OCI-LY1 (cell line): Measurements from ENCODE around the gene HPS6.
"Not testable (repeated sequence)": the region's sequence is repeated elsewhere in the genome, so short reads cannot be mapped to it uniquely, and the experiment has no call there.

Source experiments
- H2AFZ ChIP-seq: fragments of 200-600 bp; sonication (generic), shearing (Covaris generic); 2 replicates; pipeline ENCODE4 v1.6.0; 2014; ENCODE audit warnings: antibody characterized with exemption, mild to moderate bottlenecking, low read length
- H3F3A ChIP-seq: fragments of 200-600 bp; sonication (generic), shearing (Covaris generic); 2 replicates; pipeline ENCODE4 v1.6.0; 2014; ENCODE audit warnings: mild to moderate bottlenecking, antibody characterized with exemption, low read length, moderate library complexity; ENCODE audit not compliant: insufficient read depth
- H3K27ac ChIP-seq: fragments of 200-600 bp; sonication (generic); 2 replicates; pipeline ENCODE4 v1.5.1; 2014; ENCODE audit warnings: low read length, mixed run types, mild to moderate bottlenecking, low read depth; ENCODE audit not compliant: poor library complexity, severe bottlenecking
- H3K27me3 ChIP-seq: fragments of 200-600 bp; sonication (generic); 2 replicates; pipeline ENCODE4 v1.6.0; 2014; ENCODE audit warnings: antibody characterized with exemption, mild to moderate bottlenecking, low read length, moderate library complexity; ENCODE audit not compliant: insufficient read depth
- H3K36me3 ChIP-seq: fragments of 200-600 bp; sonication (generic); 2 replicates; pipeline ENCODE4 v1.6.1; 2014; ENCODE audit warnings: mild to moderate bottlenecking, antibody characterized with exemption, low read length, moderate library complexity, mixed read lengths; ENCODE audit not compliant: insufficient read depth
- H3K4me1 ChIP-seq: fragments of 200-600 bp; sonication (generic); 2 replicates; pipeline ENCODE4 v1.5.1; 2014; ENCODE audit warnings: mild to moderate bottlenecking, low read length, moderate library complexity; ENCODE audit not compliant: insufficient read depth, severe bottlenecking
- H3K4me2 ChIP-seq: fragments of 200-600 bp; sonication (generic), shearing (Covaris generic); 2 replicates; pipeline ENCODE4 v1.6.1; 2014; ENCODE audit warnings: low read length
- H3K4me3 ChIP-seq: fragments of 200-600 bp; sonication (generic); 2 replicates; pipeline ENCODE4 v1.5.1; 2014; ENCODE audit warnings: low read length, low read depth, mild to moderate bottlenecking, mixed read lengths; ENCODE audit not compliant: poor library complexity, severe bottlenecking
- H3K79me2 ChIP-seq: fragments of 200-600 bp; shearing (Covaris generic); 2 replicates; pipeline ENCODE4 v1.6.1; 2016; ENCODE audit warnings: mixed run types, low read length, mixed read lengths; ENCODE audit not compliant: insufficient read depth
- H3K9ac ChIP-seq: fragments of 200-600 bp; sonication (generic), shearing (Covaris generic); 2 replicates; pipeline ENCODE4 v1.6.1; 2014; ENCODE audit warnings: mild to moderate bottlenecking, low read length, mixed read lengths
- H3K9me2 ChIP-seq: fragments of 200-600 bp; sonication (generic), shearing (Covaris generic); 2 replicates; pipeline ENCODE4 v1.6.1; 2014; ENCODE audit warnings: low read depth, mild to moderate bottlenecking, low read length, mixed read lengths
- H3K9me3 ChIP-seq: fragments of 200-600 bp; shearing (Covaris generic); 2 replicates; pipeline ENCODE4 v1.6.1; 2014; ENCODE audit warnings: low read length, mixed read lengths
- H4K20me1 ChIP-seq: fragments of 200-600 bp; sonication (generic), shearing (Covaris generic); 2 replicates; pipeline ENCODE4 v1.6.0; 2016; ENCODE audit warnings: mild to moderate bottlenecking, low read length; ENCODE audit not compliant: insufficient read depth
- EZH2 ChIP-seq: fragments of 200-600 bp; sonication (generic), shearing (Covaris generic); IDR thresholded peaks from 2 replicates; pipeline ENCODE4 v1.8.0; 2017; ENCODE audit warnings: borderline replicate concordance, mixed run types, mild to moderate bottlenecking, antibody characterized with exemption, low read length, moderate library complexity, mixed read lengths
- TF ChIP-seq, protein P1 (sequence below): fragments of 200-600 bp; sonication (generic), shearing (Covaris generic); IDR thresholded peaks from 2 replicates; pipeline ENCODE4 v1.5.1; 2017; ENCODE audit warnings: mild to moderate bottlenecking, antibody characterized with exemption, low read length, moderate library complexity, mixed read lengths

The HPS6 gene

DNA sequence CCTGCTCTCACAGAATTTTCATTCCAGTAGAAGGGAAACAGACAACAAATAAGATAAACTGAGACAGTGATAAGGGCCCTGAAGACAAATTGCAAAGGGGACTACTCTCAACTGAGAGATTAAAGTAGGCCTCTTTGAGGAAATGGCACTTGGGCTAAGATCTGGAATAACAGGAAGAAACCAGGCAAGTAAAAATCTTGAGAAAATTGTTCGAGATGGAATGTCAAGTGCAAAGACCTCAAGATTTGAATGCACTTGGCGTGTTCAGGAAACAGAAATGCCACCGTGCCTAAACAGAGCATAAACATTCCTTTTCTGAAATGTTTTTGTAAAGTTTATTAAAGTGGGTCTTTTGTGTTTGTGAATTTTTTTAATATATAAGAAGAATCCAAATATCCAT is 19.9 kb upstream of the HPS6 start:
- Histone ChIP-seq H3K4me2 (no peak overlapping the region), H3K27ac (no peak overlapping the region), H3K4me1 (no peaks in the 10 kb centered on the region), H3F3A (no peaks in the 10 kb centered on the region), H4K20me1 (no peaks in the 10 kb centered on the region), H3K27me3 (no peaks in the 10 kb centered on the region), H3K9me2 (no peaks in the 10 kb centered on the region), H3K36me3 (no peaks in the 10 kb centered on the region), H3K9ac (no peak overlapping the region), H3K79me2 (peaks cover 13% of the 10 kb centered on the region), H3K9me3 (no peaks in the 10 kb centered on the region), H3K4me3 (no peak overlapping the region), H2AFZ (no peak overlapping the region)
- TF ChIP-seq EZH2, result no peak
- TF ChIP-seq, protein P1, sequence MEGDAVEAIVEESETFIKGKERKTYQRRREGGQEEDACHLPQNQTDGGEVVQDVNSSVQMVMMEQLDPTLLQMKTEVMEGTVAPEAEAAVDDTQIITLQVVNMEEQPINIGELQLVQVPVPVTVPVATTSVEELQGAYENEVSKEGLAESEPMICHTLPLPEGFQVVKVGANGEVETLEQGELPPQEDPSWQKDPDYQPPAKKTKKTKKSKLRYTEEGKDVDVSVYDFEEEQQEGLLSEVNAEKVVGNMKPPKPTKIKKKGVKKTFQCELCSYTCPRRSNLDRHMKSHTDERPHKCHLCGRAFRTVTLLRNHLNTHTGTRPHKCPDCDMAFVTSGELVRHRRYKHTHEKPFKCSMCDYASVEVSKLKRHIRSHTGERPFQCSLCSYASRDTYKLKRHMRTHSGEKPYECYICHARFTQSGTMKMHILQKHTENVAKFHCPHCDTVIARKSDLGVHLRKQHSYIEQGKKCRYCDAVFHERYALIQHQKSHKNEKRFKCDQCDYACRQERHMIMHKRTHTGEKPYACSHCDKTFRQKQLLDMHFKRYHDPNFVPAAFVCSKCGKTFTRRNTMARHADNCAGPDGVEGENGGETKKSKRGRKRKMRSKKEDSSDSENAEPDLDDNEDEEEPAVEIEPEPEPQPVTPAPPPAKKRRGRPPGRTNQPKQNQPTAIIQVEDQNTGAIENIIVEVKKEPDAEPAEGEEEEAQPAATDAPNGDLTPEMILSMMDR, result no peak

DNA sequence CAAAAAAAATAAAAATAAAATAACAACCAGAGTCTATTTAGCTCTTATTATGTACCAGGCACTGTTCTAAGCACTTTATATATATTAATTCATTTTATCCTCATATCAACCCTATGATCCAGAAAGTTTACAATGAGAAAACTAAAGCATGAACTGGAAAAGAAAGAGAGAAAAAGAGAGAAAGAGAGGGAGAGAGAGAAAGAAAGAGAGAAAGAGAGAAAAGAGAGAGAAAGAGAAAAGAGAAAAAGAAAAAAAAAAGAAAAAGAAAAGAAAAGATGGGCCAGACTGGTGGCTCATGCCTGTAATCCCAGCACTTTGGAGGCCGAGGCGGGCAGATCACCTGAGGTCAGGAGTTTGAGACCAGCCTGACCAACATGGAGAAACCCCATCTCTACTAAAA is 19.1 kb upstream of the HPS6 start:
- peaks cover 13% of the 10 kb centered on the region for H3K79me2 ChIP-seq
- no peak overlapping the region for H2AFZ ChIP-seq
- no peak overlapping the region for H3K4me2 ChIP-seq
- H3K9ac ChIP-seq, result no peak overlapping the region
- H3K4me1 ChIP-seq, result no peaks in the 10 kb centered on the region
- H3K9me3 ChIP-seq, result no peaks in the 10 kb centered on the region
- no peak for TF ChIP-seq EZH2
- TF ChIP-seq, protein P1, result no peak
- H3K27me3 ChIP-seq, result no peaks in the 10 kb centered on the region
- no peaks in the 10 kb centered on the region for H3F3A ChIP-seq
- no peak overlapping the region for H3K27ac ChIP-seq
- H4K20me1 ChIP-seq, result no peaks in the 10 kb centered on the region
- no peak overlapping the region for H3K4me3 ChIP-seq
- no peaks in the 10 kb centered on the region for H3K9me2 ChIP-seq
- H3K36me3 ChIP-seq, result no peaks in the 10 kb centered on the region

DNA sequence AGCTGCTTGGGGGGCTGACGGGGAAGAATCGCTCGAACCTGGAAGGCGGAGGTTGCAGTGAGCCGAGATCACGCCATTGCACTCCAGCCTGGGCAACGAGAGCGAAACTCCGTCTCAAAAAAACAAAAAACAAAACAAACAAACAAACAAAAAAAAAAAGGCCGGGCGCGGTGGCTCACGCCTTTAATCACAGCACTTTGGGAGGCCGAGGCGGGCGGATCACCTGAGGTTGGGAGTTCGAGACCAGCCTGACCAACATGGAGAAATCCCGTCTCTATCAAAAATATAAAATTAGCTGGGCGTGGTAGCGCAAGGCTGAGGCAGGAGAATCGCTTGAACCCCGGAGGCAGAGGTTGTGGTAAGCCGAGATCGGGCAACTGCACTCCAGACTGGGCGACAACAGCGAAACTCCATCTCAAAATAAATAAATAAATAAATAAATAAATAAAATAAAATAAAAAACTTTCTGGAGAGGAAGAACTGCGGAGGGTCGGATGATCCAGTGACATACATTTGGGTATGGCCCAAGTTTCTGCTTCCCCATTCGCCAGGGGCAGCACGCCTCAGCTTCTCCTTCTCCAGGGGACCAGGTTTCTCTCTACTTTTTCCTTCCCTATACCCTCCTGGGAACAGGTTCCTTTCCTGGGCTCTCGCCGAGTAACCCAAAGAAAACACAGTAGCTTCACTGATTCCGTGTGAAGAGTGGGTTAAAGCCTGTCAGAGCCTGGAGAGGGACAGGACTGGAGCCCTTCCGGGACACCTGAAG is 10.1 kb upstream of the HPS6 start:
- H3K27me3 ChIP-seq, H4K20me1 ChIP-seq, H3K27ac ChIP-seq, H3K9me2 ChIP-seq, H3K9me3 ChIP-seq, H3F3A ChIP-seq, H3K36me3 ChIP-seq, H2AFZ ChIP-seq, H3K79me2 ChIP-seq: not testable (repeated sequence)
- Histone ChIP-seq H3K9ac (peak overlapping the region; percentile 89), H3K4me1 (peaks cover 14% of the 10 kb centered on the region), H3K4me2 (peak overlapping the region; percentile 65), H3K4me3 (peak overlapping the region; percentile 83)
